Stimulated activated CD4-positive, alpha-beta T cell treated with anti-CD3 and anti-CD28 coated beads, Interleukin-4, amount 100 ng/mL, for 1 hour (primary cell): ENCODE measurements around the gene GRK2.

Source experiments
- DNase-seq: peaks from one replicate; pipeline ENCODE4 v3.0.0-alpha.2; 2020

GRK2 gene

DNA sequence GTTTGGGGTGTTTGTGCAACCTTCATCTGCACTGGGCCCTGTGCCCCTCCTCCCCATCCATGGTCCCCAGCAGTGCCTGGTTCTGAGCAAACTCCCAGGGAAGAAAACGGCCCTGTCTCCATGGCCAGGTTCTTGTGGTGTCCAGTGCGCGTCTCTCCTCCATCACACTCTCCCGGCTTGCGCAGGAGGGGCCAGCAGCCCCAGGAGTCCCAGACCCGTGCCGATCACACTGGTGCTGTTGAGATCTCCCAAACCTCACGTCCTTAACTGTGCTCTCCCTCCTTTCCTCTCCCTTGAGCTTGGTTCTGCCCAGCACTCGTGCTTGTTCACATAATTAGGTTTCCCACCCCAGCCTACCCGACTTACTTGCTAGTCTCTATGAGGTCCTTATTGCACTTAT, 10.9 kb upstream of the GRK2 start:
- no peak for DNase-seq

DNA sequence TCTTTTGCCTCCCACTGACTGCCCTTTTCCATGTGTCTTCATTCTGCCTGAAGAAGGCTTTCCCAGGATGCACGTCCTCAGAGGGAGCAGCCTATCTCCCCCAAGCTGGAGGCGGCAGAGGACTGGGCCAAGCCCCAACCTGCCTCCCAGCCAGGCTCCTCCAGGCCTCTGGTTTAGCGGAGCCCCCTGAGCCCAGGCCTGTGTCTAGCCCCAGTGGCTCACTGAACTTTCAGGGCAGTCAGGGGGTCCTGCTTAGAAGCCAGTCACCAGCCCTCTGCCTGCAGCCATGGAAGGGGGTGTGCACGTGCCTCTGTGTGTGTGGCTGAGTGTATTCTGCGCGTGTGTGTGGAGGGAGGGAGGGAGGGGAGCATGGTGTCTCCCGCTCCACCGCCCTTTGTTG, 10.4 kb upstream of the GRK2 start:
- no peak for DNase-seq

DNA sequence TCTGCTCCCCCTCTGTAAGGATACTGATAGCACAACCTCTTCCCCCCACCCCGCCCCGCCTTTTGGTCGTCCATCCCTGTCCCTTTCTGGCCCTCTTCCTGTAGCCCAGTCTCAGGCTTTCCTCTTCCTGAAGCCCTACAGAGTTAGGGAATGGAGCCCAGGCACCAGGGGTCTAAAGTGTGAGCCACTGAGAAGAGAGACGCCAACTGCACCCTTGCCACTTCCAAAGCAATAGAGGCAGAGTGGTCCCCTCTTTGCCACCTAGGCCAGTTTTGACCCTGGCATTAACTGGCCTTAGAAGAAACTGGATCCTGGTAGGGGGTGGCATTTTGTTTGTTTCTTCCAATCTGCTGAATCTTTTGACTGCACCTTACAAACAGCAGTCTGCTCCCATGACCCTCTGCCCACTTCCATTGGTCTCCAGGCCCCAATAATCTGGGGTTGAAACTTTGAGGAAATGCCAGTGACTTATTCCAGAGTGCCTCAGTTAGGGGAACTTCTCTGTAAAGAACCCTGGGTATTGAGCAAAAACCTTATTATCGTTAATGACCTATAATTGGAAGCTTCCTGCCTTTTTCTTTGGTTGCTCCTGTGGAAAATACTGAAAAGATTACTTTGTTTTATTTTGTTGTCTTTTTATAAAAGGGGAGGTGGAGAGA, 9.7 kb upstream of the GRK2 start:
- no peak for DNase-seq

DNA sequence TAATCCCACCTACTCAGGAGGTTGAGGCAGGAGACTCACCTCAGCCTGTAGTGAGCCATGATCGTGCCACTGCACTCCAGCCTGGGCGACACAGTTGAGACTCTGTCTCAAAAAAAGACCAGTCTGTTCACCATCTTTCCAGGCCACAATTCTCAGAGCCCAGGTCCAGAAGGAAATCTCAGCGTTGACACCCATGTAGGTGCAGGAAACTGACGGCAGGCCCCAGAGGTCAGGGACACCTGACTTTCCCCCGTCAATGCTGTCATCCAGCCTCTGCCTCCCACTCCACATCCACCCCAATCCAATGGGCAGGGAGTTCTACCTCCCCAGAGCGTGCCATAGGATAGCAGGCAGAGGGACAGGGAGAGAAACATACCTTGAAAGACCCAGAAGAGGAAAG, 5.9 kb upstream of the GRK2 start:
- no peak for DNase-seq

- DNase-seq, result peak; percentile 51
Observed at GRCh38 chr11:67260885-67261639, 5.2 kb upstream of the GRK2 start.

DNA sequence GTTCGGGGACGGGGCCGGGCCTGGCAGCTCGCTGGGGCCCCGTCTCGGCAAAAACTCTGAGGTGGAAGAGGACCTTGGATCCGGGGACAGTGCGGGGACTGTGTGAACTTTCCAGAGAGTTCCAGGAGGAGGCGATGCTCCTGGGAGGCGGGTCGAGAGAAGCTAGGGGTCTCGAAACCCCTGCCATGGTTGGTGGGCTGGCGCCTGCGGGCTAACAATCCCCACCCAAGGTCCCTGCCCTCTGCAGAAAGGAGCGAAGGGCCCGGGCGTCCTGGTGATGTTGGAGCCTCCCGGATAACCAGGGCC, 4.7 kb upstream of the GRK2 start:
- DNase-seq, result no peak

DNA sequence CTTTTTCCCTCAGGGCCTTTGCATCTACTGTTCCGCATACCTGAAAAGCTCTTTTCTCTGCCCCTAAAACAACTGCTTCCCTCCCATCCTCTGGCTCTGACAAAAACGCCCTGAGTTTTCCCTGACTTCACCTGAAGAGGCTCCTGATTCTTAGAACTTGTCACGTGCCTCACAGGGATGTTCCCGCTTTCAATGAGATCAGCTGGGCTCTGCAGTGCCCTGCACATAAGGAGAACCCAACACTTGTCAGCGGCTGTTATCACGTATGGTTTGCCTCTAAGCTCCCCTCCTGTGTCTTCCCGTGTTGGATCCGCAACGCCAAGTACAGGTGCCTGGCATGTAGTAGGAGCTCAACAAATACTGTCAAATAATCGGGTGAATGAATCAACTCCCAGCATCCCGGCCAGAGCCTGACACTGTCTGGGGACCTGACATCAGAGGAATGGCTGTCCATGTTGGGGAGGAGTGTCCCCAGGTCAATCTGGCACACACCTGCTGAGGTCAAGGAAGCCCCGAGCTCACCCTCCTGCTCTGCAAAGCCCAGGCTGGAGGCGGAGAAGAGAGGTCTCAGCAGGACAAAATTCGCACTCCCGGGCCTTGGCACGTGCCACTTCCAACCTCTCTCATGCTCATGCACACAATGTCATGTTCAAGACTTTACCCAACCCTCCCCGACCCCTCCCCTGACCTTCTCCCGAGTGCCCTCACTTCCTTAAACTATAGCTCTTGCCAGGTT, 4.2 kb upstream of the GRK2 start:
- no peak for DNase-seq

- DNase-seq, result peak; percentile 74
Observed at GRCh38 chr11:67262731-67263675, 3.3 kb upstream of the GRK2 start.

GRCh38 chr11:67264260-67264659, 2.0 kb upstream of the GRK2 start:
- no peak for DNase-seq

DNA sequence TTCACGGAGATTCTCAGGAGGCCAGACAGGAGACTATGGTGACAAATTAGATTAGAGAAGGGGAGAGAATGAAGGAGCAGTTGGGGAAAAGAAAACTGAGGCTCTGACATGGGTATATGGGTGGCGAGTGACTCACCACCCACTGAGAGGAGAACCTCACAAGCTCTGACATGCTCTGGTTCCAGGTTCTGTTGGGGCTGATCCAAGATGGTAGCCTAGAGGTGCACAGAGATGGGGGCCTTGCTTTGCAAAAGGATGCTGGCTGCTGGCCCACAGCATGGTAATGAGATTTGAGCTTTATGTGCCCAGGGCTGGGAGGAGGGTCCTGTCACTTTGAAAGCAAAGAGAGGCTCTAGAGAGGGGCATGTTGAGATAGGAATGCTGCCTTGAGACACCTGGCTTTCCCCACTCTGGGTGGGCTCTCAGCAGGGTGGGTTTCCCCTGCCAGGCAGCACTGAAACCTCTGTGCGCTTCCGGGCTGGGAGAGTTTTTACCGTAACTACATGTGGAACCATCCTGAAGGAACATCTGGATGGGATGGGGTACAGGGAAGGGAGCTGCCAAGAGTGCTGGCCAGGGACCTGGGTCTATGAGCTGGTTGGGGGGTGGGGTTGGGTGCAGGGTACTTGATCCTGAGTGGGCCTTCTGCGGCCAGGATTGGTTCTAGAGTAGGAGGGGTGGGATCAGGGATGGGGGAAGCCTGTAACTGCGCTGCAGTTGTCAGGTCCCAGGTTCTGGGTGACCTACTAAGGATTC, 1.2 kb upstream of the GRK2 start:
- no peak for DNase-seq

- peak; percentile 80 for DNase-seq
Observed at GRCh38 chr11:67265633-67266448, 432 bp upstream of the GRK2 start.

GRCh38 chr11:67267188-67268080, 1.2 kb downstream of the GRK2 start:
- no peak for DNase-seq

- peak; percentile 58 for DNase-seq
Observed at GRCh38 chr11:67268081-67268961, 2.0 kb downstream of the GRK2 start.

- no peak for DNase-seq
Observed at GRCh38 chr11:67268962-67269268, 2.6 kb downstream of the GRK2 start.

DNA sequence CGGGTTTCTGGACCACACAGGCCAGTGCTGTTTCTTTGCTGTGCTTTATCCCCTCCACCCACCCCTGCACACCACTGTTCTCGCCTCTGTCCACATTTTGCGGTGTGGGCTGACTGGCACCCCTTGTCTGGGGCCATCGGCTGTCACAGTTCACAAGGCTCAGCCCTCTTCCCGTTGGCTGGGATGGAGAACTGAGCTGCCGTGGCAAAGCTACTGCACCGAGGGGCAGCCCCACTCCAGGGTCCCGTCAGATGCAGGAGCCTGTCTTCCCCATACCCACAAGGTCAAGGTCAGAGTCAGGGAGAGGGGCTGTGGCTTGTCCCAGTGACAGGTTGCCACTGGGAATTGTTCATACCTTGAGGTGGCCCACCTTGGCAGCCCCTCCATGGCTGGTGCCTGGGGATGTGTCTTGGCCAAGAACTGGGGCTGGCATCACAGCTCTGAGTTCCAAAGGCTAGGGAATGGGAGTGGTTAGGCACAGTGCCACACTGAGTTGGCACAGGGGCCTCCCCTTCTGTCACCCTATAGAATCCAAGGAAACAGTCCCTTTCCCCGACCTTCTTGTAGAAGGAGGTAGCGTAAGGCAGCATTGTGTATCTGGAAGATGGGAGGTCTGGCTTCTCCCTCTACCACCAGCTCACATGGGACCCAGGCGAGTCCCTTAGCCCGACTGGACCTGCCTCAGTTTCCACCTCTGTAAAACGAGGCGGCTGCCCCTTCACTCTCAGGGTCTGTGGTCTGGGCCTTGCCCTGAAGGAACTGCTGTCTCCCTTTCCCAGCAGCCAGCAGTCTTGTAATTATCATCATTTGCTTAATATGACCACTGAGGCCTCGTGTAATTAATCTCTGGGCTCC, 3.4 kb downstream of the GRK2 start:
- no peak for DNase-seq

GRCh38 chr11:67270256-67271204, 4.3 kb downstream of the GRK2 start:
- no peak for DNase-seq

DNA sequence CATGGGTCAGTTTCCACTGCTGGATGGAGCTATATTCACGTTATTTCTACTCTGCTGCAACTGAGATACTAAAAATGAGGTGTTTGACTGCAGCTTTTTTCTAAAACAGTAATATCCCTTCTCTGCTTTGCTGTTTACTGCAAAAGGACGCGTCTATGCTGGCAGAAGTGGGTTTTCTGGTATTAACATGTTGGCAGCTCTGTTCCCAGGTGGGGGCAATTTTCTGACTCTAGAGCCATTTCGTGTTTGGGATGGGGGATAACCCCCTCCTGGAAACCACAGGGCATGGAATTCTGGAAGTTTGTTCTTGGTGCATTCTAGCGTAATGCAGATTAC, 4.9 kb downstream of the GRK2 start:
- DNase-seq, result no peak
